Effector memory CD8-positive, alpha-beta T cell (primary cell): Measurements from ENCODE around the gene RPL22.

Source experiments
- ATAC-seq: fragments of 150-1000 bp; cut with Tn5 transposase; replicated peaks from 2 replicates; pipeline ENCODE4 v1.10.0; 2021; ENCODE audit warnings: mild to moderate bottlenecking, moderate library complexity
- DNase-seq, 3 experiments: peaks; one replicate each; pipeline ENCODE4 v3.0.0; 2021
- H3K27ac Mint-ChIP-seq, 2 donors: one replicate each; pipeline ENCODE4 v1.8.0; 2022; ENCODE audit warnings: mild to moderate bottlenecking in 2 of 2, mixed read lengths in 2 of 2, moderate library complexity in 2 of 2
- H3K27me3 Mint-ChIP-seq, 2 donors: one replicate each; pipeline ENCODE4 v1.8.0; 2022; ENCODE audit warnings: mixed read lengths in 2 of 2
- H3K36me3 Mint-ChIP-seq: one replicate; pipeline ENCODE4 v1.8.0; 2022; ENCODE audit warnings: mild to moderate bottlenecking, moderate library complexity, mixed read lengths; ENCODE audit not compliant: insufficient read depth
- H3K4me1 Mint-ChIP-seq, 2 donors: one replicate each; pipeline ENCODE4 v1.8.0; 2022; ENCODE audit warnings: low read depth in 2 of 2, mixed read lengths in 2 of 2
- H3K4me3 Mint-ChIP-seq, 2 donors: one replicate each; pipeline ENCODE4 v1.8.0; 2022; ENCODE audit warnings: mild to moderate bottlenecking in 2 of 2, mixed read lengths in 2 of 2, moderate library complexity in 2 of 2
- H3K9me3 Mint-ChIP-seq, 2 donors: one replicate each; pipeline ENCODE4 v1.8.0; 2022; ENCODE audit warnings: mixed read lengths in 2 of 2

The RPL22 gene

GRCh38 chr1:6167391-6168303 lies 31.7 kb downstream of the RPL22 start:
- DNase-seq (no peak), ATAC-seq (no peak)
- no peak overlapping the region for H3K4me3 Mint-ChIP-seq
- no peaks in the 10 kb centered on the region for H3K4me1 Mint-ChIP-seq
- H3K27ac Mint-ChIP-seq = no peak overlapping the region
- H3K36me3 Mint-ChIP-seq = no peaks in the 10 kb centered on the region
- H3K9me3 Mint-ChIP-seq = no peaks in the 10 kb centered on the region
- H3K27me3 Mint-ChIP-seq = peaks cover 48 to 73% of the 10 kb centered on the region in 2 donors

GRCh38 chr1:6166655-6167390 lies 32.6 kb downstream of the RPL22 start:
- no peaks in the 10 kb centered on the region for H3K4me1 Mint-ChIP-seq

GRCh38 chr1:6166221-6166620 lies 33.2 kb downstream of the RPL22 start:
- Mint-ChIP-seq H3K9me3 (no peaks in the 10 kb centered on the region), H3K27ac (no peak overlapping the region), H3K36me3 (no peaks in the 10 kb centered on the region), H3K4me3 (no peak overlapping the region), H3K27me3 (peaks cover 54 to 79% of the 10 kb centered on the region in 2 donors), H3K4me1 (no peaks in the 10 kb centered on the region)
- DNase-seq (no peak), ATAC-seq (no peak)

More at GRCh38 chr1:6166655-6167390, 32.6 kb downstream of the RPL22 start:
- H3K9me3 Mint-ChIP-seq = no peaks in the 10 kb centered on the region
- no peaks in the 10 kb centered on the region for H3K36me3 Mint-ChIP-seq
- H3K27ac Mint-ChIP-seq = no peak overlapping the region
- H3K4me3 Mint-ChIP-seq = no peak overlapping the region
- H3K27me3 Mint-ChIP-seq = peaks cover 54 to 79% of the 10 kb centered on the region in 2 donors
- DNase-seq (no peak), ATAC-seq (no peak)

GRCh38 chr1:6165441-6165985 lies 33.9 kb downstream of the RPL22 start:
- H3K4me1 Mint-ChIP-seq = no peaks in the 10 kb centered on the region
- H3K9me3 Mint-ChIP-seq = no peaks in the 10 kb centered on the region
- H3K27ac Mint-ChIP-seq = no peak overlapping the region
- no peak for ATAC-seq
- H3K4me3 Mint-ChIP-seq = no peak overlapping the region
- H3K36me3 Mint-ChIP-seq = no peaks in the 10 kb centered on the region
- H3K27me3 Mint-ChIP-seq = peaks cover 61 to 84% of the 10 kb centered on the region in 2 donors
- no peak for DNase-seq

- peaks cover 61 to 85% of the 10 kb centered on the region in 2 donors for H3K27me3 Mint-ChIP-seq
- no peak for ATAC-seq
- H3K4me3 Mint-ChIP-seq = no peak overlapping the region
Observed at GRCh38 chr1:6165027-6165426, 34.4 kb downstream of the RPL22 start.

GRCh38 chr1:6163973-6164617 lies 35.3 kb downstream of the RPL22 start:
- no peak for ATAC-seq
- DNase-seq = no peak
- Mint-ChIP-seq H3K4me3 (no peak overlapping the region), H3K4me1 (no peaks in the 10 kb centered on the region), H3K9me3 (no peaks in the 10 kb centered on the region), H3K27me3 (peaks cover 71 to 85% of the 10 kb centered on the region in 2 donors), H3K36me3 (no peaks in the 10 kb centered on the region), H3K27ac (no peak overlapping the region)

More at GRCh38 chr1:6165027-6165426, 34.4 kb downstream of the RPL22 start:
- no peaks in the 10 kb centered on the region for H3K9me3 Mint-ChIP-seq
- DNase-seq = no peak
- H3K36me3 Mint-ChIP-seq = no peaks in the 10 kb centered on the region
- no peaks in the 10 kb centered on the region for H3K4me1 Mint-ChIP-seq
- H3K27ac Mint-ChIP-seq = no peak overlapping the region

GRCh38 chr1:6163191-6163972 lies 36.0 kb downstream of the RPL22 start:
- Mint-ChIP-seq H3K9me3 (no peaks in the 10 kb centered on the region), H3K27me3 (peaks cover 70 to 85% of the 10 kb centered on the region in 2 donors), H3K4me1 (no peaks in the 10 kb centered on the region), H3K27ac (no peak overlapping the region), H3K36me3 (no peaks in the 10 kb centered on the region), H3K4me3 (no peak overlapping the region)
- ATAC-seq (no peak), DNase-seq (no peak)

- Mint-ChIP-seq H3K36me3 (no peaks in the 10 kb centered on the region), H3K27ac (no peak overlapping the region), H3K4me1 (no peaks in the 10 kb centered on the region), H3K27me3 (peaks cover 64 to 85% of the 10 kb centered on the region in 2 donors), H3K4me3 (no peak overlapping the region), H3K9me3 (no peaks in the 10 kb centered on the region)
- DNase-seq (no peak), ATAC-seq (no peak)
Observed at GRCh38 chr1:6162773-6163172, 36.6 kb downstream of the RPL22 start.

GRCh38 chr1:6162341-6162740 lies 37.1 kb downstream of the RPL22 start:
- Mint-ChIP-seq H3K27me3 (peaks cover 61 to 85% of the 10 kb centered on the region in 2 donors), H3K36me3 (no peaks in the 10 kb centered on the region), H3K4me1 (peaks cover 0 to 3% of the 10 kb centered on the region in 2 donors)

GRCh38 chr1:6158181-6158580 lies 41.2 kb downstream of the RPL22 start:
- DNase-seq = no peak
- no peaks in the 10 kb centered on the region for H3K9me3 Mint-ChIP-seq
- no peak for ATAC-seq
- no peak overlapping the region for H3K4me3 Mint-ChIP-seq
- H3K36me3 Mint-ChIP-seq = no peaks in the 10 kb centered on the region
- no peak overlapping the region for H3K27ac Mint-ChIP-seq
- H3K27me3 Mint-ChIP-seq = peaks cover 32 to 52% of the 10 kb centered on the region in 2 donors
- H3K4me1 Mint-ChIP-seq = peaks cover 0 to 7% of the 10 kb centered on the region in 2 donors

More at GRCh38 chr1:6162341-6162740, 37.1 kb downstream of the RPL22 start:
- Mint-ChIP-seq H3K4me3 (no peak overlapping the region), H3K27ac (no peak overlapping the region), H3K9me3 (no peaks in the 10 kb centered on the region)
- DNase-seq (no peak), ATAC-seq (no peak)

GRCh38 chr1:6157528-6158174 lies 41.7 kb downstream of the RPL22 start:
- Mint-ChIP-seq H3K9me3 (no peaks in the 10 kb centered on the region), H3K27me3 (peaks cover 31 to 52% of the 10 kb centered on the region in 2 donors), H3K27ac (no peak overlapping the region), H3K4me3 (no peak overlapping the region), H3K4me1 (peaks cover 0 to 7% of the 10 kb centered on the region in 2 donors), H3K36me3 (no peaks in the 10 kb centered on the region)
- ATAC-seq (no peak), DNase-seq (no peak)

- DNase-seq (no peak), ATAC-seq (no peak)
- Mint-ChIP-seq H3K36me3 (no peaks in the 10 kb centered on the region), H3K4me1 (peaks cover 0 to 7% of the 10 kb centered on the region in 2 donors), H3K27ac (no peak overlapping the region), H3K9me3 (no peaks in the 10 kb centered on the region), H3K4me3 (no peak overlapping the region), H3K27me3 (peaks cover 26 to 46% of the 10 kb centered on the region in 2 donors)
Observed at GRCh38 chr1:6157132-6157527, 42.3 kb downstream of the RPL22 start.
